GM12878 (cell line): ENCODE results near the gene ZDHHC11. TPM values are rescaled to one million over a fixed set of nuclear protein-coding genes. Genes with fewer than 3 reads are reported as not detected.
"Not testable (repeated sequence)": the region's sequence is repeated elsewhere in the genome, so short reads cannot be mapped to it uniquely, and the experiment has no call there.

Source experiments
- ATAC-seq: fragments of 200-7000 bp; cut with Tn5 transposase; 3 replicates; pipeline ENCODE4 v1.9.1; 2020; ENCODE audit warnings: mild to moderate bottlenecking, moderate library complexity
- BruUV-seq: library from RNA; stranded (reverse); fragments of 400-500 nt; replicated peaks from 2 replicates; lab custom pipeline; 2021; lab: Mats Ljungman, UMichigan
- CTCF ChIA-PET: fragments of 300-600 bp; sonication (Branson Sonifier 250); formaldehyde crosslinking; extraction: SDS; loops from one replicate; lab custom pipeline; 2021; ENCODE audit warnings: inconsistent platforms; lab: Yijun Ruan, JAX
- POLR2A ChIA-PET: fragments of 350-600 bp; formaldehyde crosslinking; extraction: SDS; loops from one replicate; lab custom pipeline; 2021; ENCODE audit warnings: inconsistent platforms; lab: Charles Lee
- RAD21 ChIA-PET: fragments of 300-600 bp; sonication (Branson Sonifier 250); formaldehyde crosslinking; loops from one replicate; lab custom pipeline; 2023; ENCODE audit warnings: antibody characterized with exemption; ENCODE audit not compliant: unreplicated experiment; lab: Charles Lee
- SMC1A ChIA-PET: fragments of 300-600 bp; sonication (Branson Sonifier 250); formaldehyde crosslinking; loops from one replicate; lab custom pipeline; 2023; ENCODE audit not compliant: unreplicated experiment, uncharacterized antibody; lab: Charles Lee
- DNase-seq: peaks from one replicate; pipeline ENCODE4 v3.0.0-alpha.2; 2011; ENCODE audit warnings: low read depth, low spot score
- FAIRE-seq: peaks from 3 replicates; lab custom pipeline; 2011; peaks lifted over from hg19 to GRCh38; lab: Jason Lieb, UNC
- H2AFZ ChIP-seq: 2 replicates; pipeline ENCODE4 v1.6.0; 2011; ENCODE audit warnings: low read depth, low read length, control low read depth; ENCODE audit not compliant: control insufficient read depth
- H3K27ac ChIP-seq: 2 replicates; pipeline ENCODE4 v1.5.1; 2011; ENCODE audit warnings: control low read depth; ENCODE audit not compliant: control insufficient read depth, insufficient read depth
- H3K27me3 ChIP-seq, 2 experiments: replicated peaks in 1 of 2; 2 replicates each; pipeline versions ENCODE4 v1.6.0 to v1.6.1; 2011; ENCODE audit warnings: low read length in 1 of 2; ENCODE audit not compliant: control insufficient read depth in 2 of 2, insufficient read depth in 2 of 2
- H3K36me3 ChIP-seq, 2 experiments: 2 replicates each; pipeline ENCODE4 v1.5.1; 2011; ENCODE audit warnings: low read length in 1 of 2; ENCODE audit not compliant: control insufficient read depth in 2 of 2, insufficient read depth in 2 of 2
- H3K4me1 ChIP-seq: 2 replicates; pipeline ENCODE4 v1.6.1; 2011; ENCODE audit warnings: mild to moderate bottlenecking, low read length, moderate library complexity, mixed read lengths; ENCODE audit not compliant: control insufficient read depth, insufficient read depth
- H3K4me2 ChIP-seq: 2 replicates; pipeline ENCODE4 v1.6.0; 2011; ENCODE audit warnings: control low read depth; ENCODE audit not compliant: control insufficient read depth, insufficient read depth
- H3K4me3 ChIP-seq: fragments of 200-600 bp; sonication (generic); 2 replicates; pipeline ENCODE4 v1.5.1; 2016
- H3K79me2 ChIP-seq: 2 replicates; pipeline ENCODE4 v1.6.0; 2011; ENCODE audit warnings: low read length; ENCODE audit not compliant: control insufficient read depth, insufficient read depth
- H3K9ac ChIP-seq: 2 replicates; pipeline ENCODE4 v1.8.0; 2011; ENCODE audit warnings: low read length, control low read depth, mixed read lengths; ENCODE audit not compliant: control insufficient read depth, insufficient read depth
- H3K9me3 ChIP-seq: replicated peaks from 3 replicates; pipeline ENCODE4 v1.5.1; 2011; ENCODE audit warnings: mild to moderate bottlenecking, low read length; ENCODE audit not compliant: control insufficient read depth, insufficient read depth
- H4K20me1 ChIP-seq: 2 replicates; pipeline ENCODE4 v1.6.0; 2011; ENCODE audit not compliant: control insufficient read depth, insufficient read depth
- WGBS: methylation state at CpG from one replicate; pipeline ENCODE4 v1.1.6; 2016; ENCODE audit warnings: low lambda C conversion rate; ENCODE audit not compliant: insufficient replicate concordance, insufficient coverage; ENCODE audit errors: missing lambda C conversion rate; 5-methylcytosine and 5-hydroxymethylcytosine counted together
- in situ Hi-C: fragments of 300-500 bp; cut with MboI; formaldehyde crosslinking; loops from 9 replicates; pipeline ENCODE4 v1.14.3; 2018; ENCODE audit warnings: mixed read lengths
- intact Hi-C: fragments of 100-400 bp; cut with micrococcal nuclease; formaldehyde crosslinking; loops from one replicate; pipeline ENCODE4 v1.14.2; 2022; ENCODE audit not compliant: unreplicated experiment
- polyA plus RNA-seq, 11 experiments: library from polyadenylated mRNA; depleted of rRNA in 4 of 11; unstranded in 6 of 11; stranded (reverse) in 5 of 11; fragments of >200 nt; fragmentation: Nextera tagmentation in 4 of 11; fragmentation: Illumina TruSeq in 1 of 11; extraction: Ambion mirVana in 4 of 11; extraction: Trizol in 1 of 11; gene quantifications; 1 replicate in 1 of 11; 2 replicates in 10 of 11; pipeline versions ENCODE4 v1.2.1 to v1.2.3, GENCODE V29; 2011 to 2016; ENCODE audit warnings: inconsistent platforms in 2 of 11, missing spikeins in 2 of 11, low read depth in 1 of 11
- total RNA-seq, 4 experiments: library from RNA; depleted of rRNA in 3 of 4; stranded (reverse); fragments of >200 nt in 3 of 4; fragmentation: Illumina TruSeq in 1 of 4; extraction: Trizol in 1 of 4; gene quantifications; 2 replicates each; pipeline versions ENCODE4 v1.2.1 to v1.2.3, GENCODE V29; 2013 to 2021

The ZDHHC11 gene
- total and polyA plus RNA-seq, 10 of the 15 experiments (the other 5 are each of a cell fraction or from before 2014, with no cell fraction given), result 0.04 to 1.4 (median 0.30) TPM

GRCh38 chr5:771841-772546 lies 78.8 kb downstream of the ZDHHC11 start:
- H3K4me1 ChIP-seq, DNase-seq, H3K9ac ChIP-seq, in situ Hi-C loops, H4K20me1 ChIP-seq, SMC1A ChIA-PET, H3K4me2 ChIP-seq, BruUV-seq, H3K27ac ChIP-seq, FAIRE-seq, RAD21 ChIA-PET, H3K36me3 ChIP-seq, intact Hi-C loops, CTCF ChIA-PET, H3K27me3 ChIP-seq, POLR2A ChIA-PET, H3K9me3 ChIP-seq, H3K4me3 ChIP-seq, H3K79me2 ChIP-seq, ATAC-seq, H2AFZ ChIP-seq: not testable (repeated sequence)
- WGBS, result 39% methylated on average over 9 of the region's 31 CpGs

GRCh38 chr5:771087-771781 lies 79.6 kb downstream of the ZDHHC11 start:
- RAD21 ChIA-PET, ATAC-seq, in situ Hi-C loops, H3K27ac ChIP-seq, SMC1A ChIA-PET, H3K36me3 ChIP-seq, H3K4me1 ChIP-seq, intact Hi-C loops, H3K4me3 ChIP-seq, CTCF ChIA-PET, H3K4me2 ChIP-seq, H3K79me2 ChIP-seq, DNase-seq, BruUV-seq, POLR2A ChIA-PET, H3K27me3 ChIP-seq, H3K9me3 ChIP-seq, FAIRE-seq, H4K20me1 ChIP-seq, H2AFZ ChIP-seq, H3K9ac ChIP-seq: not testable (repeated sequence)
- WGBS, result 29% methylated on average over 15 of the region's 19 CpGs

GRCh38 chr5:770585-770984 lies 80.2 kb downstream of the ZDHHC11 start:
- H4K20me1 ChIP-seq, H3K27me3 ChIP-seq, H3K9me3 ChIP-seq, in situ Hi-C loops, H3K4me3 ChIP-seq, H2AFZ ChIP-seq, CTCF ChIA-PET, H3K79me2 ChIP-seq, H3K36me3 ChIP-seq, ATAC-seq, SMC1A ChIA-PET, BruUV-seq, POLR2A ChIA-PET, RAD21 ChIA-PET, H3K4me2 ChIP-seq, FAIRE-seq, H3K4me1 ChIP-seq, H3K9ac ChIP-seq, DNase-seq, intact Hi-C loops, H3K27ac ChIP-seq: not testable (repeated sequence)
- WGBS, result 73% methylated on average over 7 of the region's 10 CpGs
